Endothelial cell of umbilical vein (primary cell): ENCODE data around the gene CFAP99. TPM values are rescaled to one million over a fixed set of nuclear protein-coding genes. Genes with fewer than 3 reads are reported as not detected.

Source experiments
- BruUV-seq: library from RNA; stranded (reverse); fragments of 400-500 nt; replicated peaks from 2 replicates; lab custom pipeline; 2021; lab: Mats Ljungman, UMichigan
- CTCF ChIA-PET: fragments of 300-600, 350-600 bp; sonication (Branson Sonifier 250); formaldehyde crosslinking; loops from one replicate; lab custom pipeline; 2021; ENCODE audit warnings: antibody characterized with exemption, inconsistent platforms; lab: Charles Lee
- POLR2A ChIA-PET: fragments of 300-600, 350-600 bp; sonication (Branson Sonifier 250); formaldehyde crosslinking; loops from one replicate; lab custom pipeline; 2021; ENCODE audit warnings: antibody characterized with exemption, inconsistent platforms; lab: Charles Lee
- DNase-seq: peaks from one replicate; pipeline ENCODE4 v3.0.0-alpha.2; 2011; ENCODE audit warnings: low read depth, low spot score
- FAIRE-seq: peaks from 2 replicates; lab custom pipeline; 2011; peaks lifted over from hg19 to GRCh38; lab: Jason Lieb, UNC
- H2AFZ ChIP-seq: 2 replicates; pipeline ENCODE4 v1.6.0; 2012; ENCODE audit warnings: low read depth, low read length, control low read depth, inconsistent platforms
- H3K27ac ChIP-seq: 2 replicates; pipeline ENCODE4 v1.5.1; 2011; ENCODE audit warnings: low read depth, mild to moderate bottlenecking, control low read depth, low read length, moderate library complexity; ENCODE audit not compliant: insufficient read depth
- H3K27me3 ChIP-seq, 2 experiments: 2 replicates each; pipeline versions ENCODE4 v1.6.0 to v1.6.1; 2011; ENCODE audit warnings: low read length in 2 of 2, mixed read lengths in 1 of 2; ENCODE audit not compliant: control insufficient read depth in 2 of 2, insufficient read depth in 2 of 2
- H3K36me3 ChIP-seq, 2 experiments: 2 replicates in 1 of 2; 3 replicates in 1 of 2; pipeline ENCODE4 v1.5.1; 2011; ENCODE audit warnings: low read length in 2 of 2, mild to moderate bottlenecking in 1 of 2, moderate library complexity in 1 of 2; ENCODE audit not compliant: control insufficient read depth in 2 of 2, insufficient read depth in 2 of 2; ENCODE audit errors: extremely low read depth in 1 of 2
- H3K4me1 ChIP-seq: 3 replicates; pipeline ENCODE4 v1.5.1; 2011; ENCODE audit warnings: mild to moderate bottlenecking, low read length; ENCODE audit not compliant: control insufficient read depth, insufficient read depth; ENCODE audit errors: extremely low read depth
- H3K4me2 ChIP-seq: 2 replicates; pipeline ENCODE4 v1.6.1; 2011; ENCODE audit warnings: low read length, control low read depth, mixed read lengths; ENCODE audit not compliant: insufficient read depth
- H3K4me3 ChIP-seq, 3 experiments: fragments of 200-600 bp in 1 of 3; sonication (generic), shearing (Covaris generic) in 1 of 3; replicated peaks in 1 of 3; 2 replicates each; pipeline ENCODE4 v1.5.1; 2011 to 2016; ENCODE audit warnings: control low read depth in 3 of 3, low read length in 3 of 3, mild to moderate bottlenecking in 2 of 3, inconsistent platforms in 1 of 3, low read depth in 1 of 3, moderate library complexity in 1 of 3; ENCODE audit not compliant: insufficient read depth in 1 of 3
- H3K79me2 ChIP-seq: 2 replicates; pipeline ENCODE4 v1.6.0; 2012; ENCODE audit warnings: low read length, inconsistent platforms; ENCODE audit not compliant: control insufficient read depth, insufficient read depth
- H3K9ac ChIP-seq: replicated peaks from 2 replicates; pipeline ENCODE3; 2011; ENCODE audit warnings: low read length, control low read depth; ENCODE audit not compliant: insufficient read depth; ENCODE audit errors: extremely low read depth
- H3K9me1 ChIP-seq: replicated peaks from 3 replicates; pipeline ENCODE4 v1.6.0; 2011; ENCODE audit warnings: mild to moderate bottlenecking, low read length; ENCODE audit not compliant: control insufficient read depth, insufficient read depth; ENCODE audit errors: extremely low read depth
- H3K9me3 ChIP-seq: replicated peaks from 2 replicates; pipeline ENCODE4 v1.5.1; 2012; ENCODE audit warnings: low read length, inconsistent platforms; ENCODE audit not compliant: control insufficient read depth, insufficient read depth
- H4K20me1 ChIP-seq: replicated peaks from 2 replicates; pipeline ENCODE3; 2011; ENCODE audit warnings: mild to moderate bottlenecking, low read length; ENCODE audit not compliant: control insufficient read depth, insufficient read depth; ENCODE audit errors: extremely low read depth
- EZH2 ChIP-seq: IDR thresholded peaks from 2 replicates; pipeline ENCODE4 v1.6.1; 2012; ENCODE audit warnings: borderline replicate concordance, low read depth, mild to moderate bottlenecking, moderate library complexity, low read length, inconsistent platforms; ENCODE audit not compliant: severe bottlenecking
- FOS ChIP-seq: IDR thresholded peaks from 2 replicates; pipeline ENCODE4 v1.6.1; 2011; ENCODE audit warnings: mild to moderate bottlenecking, low read length, moderate library complexity, borderline replicate concordance; ENCODE audit not compliant: insufficient read depth
- GATA2 ChIP-seq: IDR thresholded peaks from 2 replicates; pipeline ENCODE4 v1.7.0; 2011; ENCODE audit warnings: low read depth, mild to moderate bottlenecking, moderate library complexity, mixed read lengths, low read length; ENCODE audit not compliant: insufficient read length, insufficient read depth
- JUN ChIP-seq: IDR thresholded peaks from 2 replicates; pipeline ENCODE4 v1.6.1; 2011; ENCODE audit warnings: borderline replicate concordance, low read depth; ENCODE audit not compliant: insufficient read length, insufficient read depth
- MYC ChIP-seq: IDR thresholded peaks from one replicate; pipeline ENCODE4 v1.6.1; 2011; ENCODE audit warnings: mild to moderate bottlenecking, low read depth, low read length
- POLR2A ChIP-seq: IDR thresholded peaks from 2 replicates; pipeline ENCODE4 v1.6.1; 2012; ENCODE audit warnings: low read depth, mild to moderate bottlenecking, control low read depth, low read length
- POLR2AphosphoS5 ChIP-seq: IDR thresholded peaks from 2 replicates; pipeline ENCODE4 v1.6.1; 2012; ENCODE audit warnings: low read depth, mild to moderate bottlenecking, control low read depth, low read length, moderate library complexity; ENCODE audit not compliant: insufficient read depth
- dilution Hi-C: fragments of 300-500 bp; cut with MboI; formaldehyde crosslinking; loops from one replicate; pipeline ENCODE4 v1.15.0; 2019; ENCODE audit warnings: low sequenced_read_pairs; ENCODE audit not compliant: extremely low pct_ligation_motif_present
- intact Hi-C: fragments of 100-400 bp; cut with micrococcal nuclease; formaldehyde crosslinking; loops from one replicate; pipeline ENCODE4 v1.10.0; 2022
- polyA plus RNA-seq, 4 experiments: library from polyadenylated mRNA; depleted of rRNA in 3 of 4; stranded (reverse) in 3 of 4; unstranded in 1 of 4; fragments of >200 nt; gene quantifications; 2 replicates each; pipeline versions ENCODE4 v1.2.1 to v1.2.3, GENCODE V29; 2011 to 2012; ENCODE audit warnings: missing spikeins in 1 of 4
- total RNA-seq: library from RNA; stranded (reverse); gene quantifications from 2 replicates; pipeline ENCODE4 v1.2.3, GENCODE V29; 2021
- TF ChIP-seq, protein P1 (sequence below), 2 donors: IDR thresholded peaks; 1 replicate in 1 of 2; 2 replicates in 1 of 2; pipeline ENCODE4 v1.5.1; 2011; ENCODE audit warnings: low read length in 2 of 2, mild to moderate bottlenecking in 2 of 2, moderate library complexity in 2 of 2, control low read depth in 1 of 2, inconsistent platforms in 1 of 2, low read depth in 1 of 2; ENCODE audit not compliant: insufficient read depth in 1 of 2; ENCODE audit errors: extremely low read depth in 1 of 2
- TF ChIP-seq, protein P2 (sequence below): IDR thresholded peaks from 2 replicates; pipeline ENCODE4 v1.6.1; 2011; ENCODE audit not compliant: insufficient read depth, insufficient read length

The CFAP99 gene
- total and polyA plus RNA-seq, 2 donors (not counting 3 experiments of a cell fraction or from before 2014, with no cell fraction given): 0.03 TPM; not detected in 1

DNA sequence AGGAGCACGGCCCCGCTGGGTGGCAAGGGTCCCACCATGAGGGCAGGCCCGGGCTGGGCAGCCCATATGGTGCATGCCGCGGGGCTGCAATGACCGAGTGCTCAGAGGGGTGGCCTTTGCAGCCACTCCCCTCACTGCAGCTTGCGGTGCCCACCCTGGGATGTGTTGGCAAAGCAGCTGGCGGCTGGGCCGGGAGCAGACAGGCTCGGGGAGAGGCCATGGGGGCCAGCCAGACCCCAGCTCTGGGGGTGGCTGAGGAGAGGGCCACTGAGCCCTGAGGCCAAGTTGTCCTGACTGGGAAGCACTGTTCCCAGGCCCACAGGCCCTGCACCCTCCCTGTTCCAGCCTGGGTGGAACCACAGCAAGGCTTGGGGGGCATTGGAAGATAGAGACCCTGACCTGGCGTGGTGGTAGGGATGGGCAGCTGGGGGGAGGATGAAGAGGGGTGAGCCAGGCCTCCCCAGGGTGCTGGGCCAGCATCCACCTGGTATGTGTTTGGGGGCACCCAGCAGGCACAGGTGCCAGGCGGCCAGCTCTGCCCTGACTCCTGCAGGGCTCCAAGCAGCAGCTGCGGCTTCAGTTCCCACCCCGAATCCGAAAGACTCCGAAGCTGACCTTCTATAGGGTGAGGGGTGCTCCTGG, 31.8 kb downstream of the CFAP99 start:
- no peaks in the 10 kb centered on the region for H3K4me1 ChIP-seq
- H4K20me1 ChIP-seq: no peaks in the 10 kb centered on the region
- ChIA-PET CTCF (interaction anchor here (0.7 to 2.5 kb wide), 3 partner anchors 8 to 231 kb away, joined by 3 to 11 read pairs (median 5); no protein-coding TSS in a partner anchor), POLR2A (no interaction called here)
- H3K27ac ChIP-seq: no peak overlapping the region
- H3K9me1 ChIP-seq: no peaks in the 10 kb centered on the region
- H3K79me2 ChIP-seq: no peaks in the 10 kb centered on the region
- no peaks in the 10 kb centered on the region for H3K27me3 ChIP-seq
- intact Hi-C loops (no loop called here), dilution Hi-C loops (no loop called here)
- DNase-seq (no peak), FAIRE-seq (no peak)
- no TSS peak for BruUV-seq
- H2AFZ ChIP-seq: no peak overlapping the region
- H3K4me3 ChIP-seq: no peak overlapping the region
- TF ChIP-seq MYC (no peak), FOS (no peak), POLR2A (no peak), EZH2 (no peak)
- H3K9me3 ChIP-seq: no peaks in the 10 kb centered on the region
- H3K36me3 ChIP-seq: no peaks in the 10 kb centered on the region
- no peak overlapping the region for H3K9ac ChIP-seq
- no peak overlapping the region for H3K4me2 ChIP-seq

DNA sequence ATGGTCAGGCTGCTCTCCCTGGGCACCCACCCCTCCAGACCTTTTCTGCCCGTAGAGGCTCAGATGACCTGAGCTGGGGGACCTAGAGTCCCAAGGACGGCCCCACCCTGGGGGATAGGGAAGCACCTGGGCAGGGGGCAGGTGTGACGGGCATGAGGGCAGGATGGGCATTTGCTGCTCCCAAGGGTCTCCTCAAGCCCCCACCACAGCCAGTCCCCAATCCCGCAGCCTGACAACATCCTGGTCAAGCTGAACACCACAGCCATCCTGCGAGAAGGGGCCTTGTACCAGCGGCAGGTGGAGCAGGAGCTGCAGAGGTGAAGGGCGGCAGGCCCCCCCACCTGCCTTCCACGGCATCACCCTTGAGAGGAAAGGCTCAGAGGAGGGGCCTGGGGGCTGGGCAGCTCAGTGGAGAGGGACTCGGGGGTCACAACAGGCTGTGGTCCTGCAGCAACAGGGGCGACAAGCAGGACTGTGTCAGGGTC, 32.3 kb downstream of the CFAP99 start:
- FAIRE-seq (no peak), DNase-seq (no peak)
- H3K9ac ChIP-seq: no peak overlapping the region
- no peaks in the 10 kb centered on the region for H3K79me2 ChIP-seq
- no peak for TF ChIP-seq FOS
- TF ChIP-seq, protein P1, sequence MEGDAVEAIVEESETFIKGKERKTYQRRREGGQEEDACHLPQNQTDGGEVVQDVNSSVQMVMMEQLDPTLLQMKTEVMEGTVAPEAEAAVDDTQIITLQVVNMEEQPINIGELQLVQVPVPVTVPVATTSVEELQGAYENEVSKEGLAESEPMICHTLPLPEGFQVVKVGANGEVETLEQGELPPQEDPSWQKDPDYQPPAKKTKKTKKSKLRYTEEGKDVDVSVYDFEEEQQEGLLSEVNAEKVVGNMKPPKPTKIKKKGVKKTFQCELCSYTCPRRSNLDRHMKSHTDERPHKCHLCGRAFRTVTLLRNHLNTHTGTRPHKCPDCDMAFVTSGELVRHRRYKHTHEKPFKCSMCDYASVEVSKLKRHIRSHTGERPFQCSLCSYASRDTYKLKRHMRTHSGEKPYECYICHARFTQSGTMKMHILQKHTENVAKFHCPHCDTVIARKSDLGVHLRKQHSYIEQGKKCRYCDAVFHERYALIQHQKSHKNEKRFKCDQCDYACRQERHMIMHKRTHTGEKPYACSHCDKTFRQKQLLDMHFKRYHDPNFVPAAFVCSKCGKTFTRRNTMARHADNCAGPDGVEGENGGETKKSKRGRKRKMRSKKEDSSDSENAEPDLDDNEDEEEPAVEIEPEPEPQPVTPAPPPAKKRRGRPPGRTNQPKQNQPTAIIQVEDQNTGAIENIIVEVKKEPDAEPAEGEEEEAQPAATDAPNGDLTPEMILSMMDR (IDR thresholded peaks at IDR 0.05; ENCODE audit: extremely low read depth in 1 of 2, insufficient read depth in 1 of 2, low read depth in 1 of 2, low read length in 2 of 2): no peak
- TF ChIP-seq, protein P2, sequence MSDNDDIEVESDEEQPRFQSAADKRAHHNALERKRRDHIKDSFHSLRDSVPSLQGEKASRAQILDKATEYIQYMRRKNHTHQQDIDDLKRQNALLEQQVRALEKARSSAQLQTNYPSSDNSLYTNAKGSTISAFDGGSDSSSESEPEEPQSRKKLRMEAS: no peak
- no peak for TF ChIP-seq POLR2AphosphoS5
- TF ChIP-seq GATA2: no peak
- TF ChIP-seq MYC: no peak
- TF ChIP-seq POLR2A: no peak
- TF ChIP-seq EZH2: no peak
- no peak for TF ChIP-seq JUN
- CTCF ChIA-PET: interaction anchor here (0.7 to 2.5 kb wide), 2 partner anchors 9 to 231 kb away, joined by 3 to 11 read pairs; no protein-coding TSS in a partner anchor
- no peaks in the 10 kb centered on the region for H3K9me3 ChIP-seq
- no peaks in the 10 kb centered on the region for H3K36me3 ChIP-seq
- dilution Hi-C loops: no loop called here
- H3K4me2 ChIP-seq: no peak overlapping the region
- BruUV-seq: no TSS peak
- intact Hi-C loops: no loop called here
- no peak overlapping the region for H2AFZ ChIP-seq
- H4K20me1 ChIP-seq: no peaks in the 10 kb centered on the region
- H3K27ac ChIP-seq: no peak overlapping the region
- POLR2A ChIA-PET: no interaction called here
- H3K4me1 ChIP-seq: no peaks in the 10 kb centered on the region
- no peaks in the 10 kb centered on the region for H3K27me3 ChIP-seq
- no peaks in the 10 kb centered on the region for H3K9me1 ChIP-seq
- no peak overlapping the region for H3K4me3 ChIP-seq
